NCI-H345 treated with DMSO at 0.1 percent for 48 hours (cell line): Measurements from ENCODE around the gene SAYSD1.
"Not testable (repeated sequence)": the region's sequence is repeated elsewhere in the genome, so short reads cannot be mapped to it uniquely, and the experiment has no call there.

ENCODE experiments used
- DNase-seq: peaks from one replicate; lab custom pipeline; 2025; ENCODE audit not compliant: unreplicated experiment; lab: John Stamatoyannopoulos, UW

SAYSD1 gene

GRCh38 chr6:39114704-39115599, at the start of gene SAYSD1:
Gene SAYSD1 (minus strand): TSS chr6:39115186. CDS start chr6:39115089, 97 bp downstream.
- peak; percentile 91 for DNase-seq

GRCh38 chr6:39157511-39157910, 42.5 kb upstream of the SAYSD1 start:
- no peak for DNase-seq

GRCh38 chr6:39156801-39157200, 41.8 kb upstream of the SAYSD1 start:
- DNase-seq = no peak

GRCh38 chr6:39154705-39155104, 39.7 kb upstream of the SAYSD1 start:
- DNase-seq = no peak

- DNase-seq = no peak
These were observed 38.9 kb upstream of the SAYSD1 start for GRCh38 chr6:39153766-39154397.

GRCh38 chr6:39152262-39152661, 37.3 kb upstream of the SAYSD1 start:
- no peak for DNase-seq

- no peak for DNase-seq
These were observed 36.2 kb upstream of the SAYSD1 start for GRCh38 chr6:39151211-39151610.

- DNase-seq = no peak
These were observed 29.6 kb upstream of the SAYSD1 start for GRCh38 chr6:39144481-39145173.

GRCh38 chr6:39143238-39143930, 28.4 kb upstream of the SAYSD1 start:
- no peak for DNase-seq

- DNase-seq = no peak
These were observed 25.7 kb upstream of the SAYSD1 start for GRCh38 chr6:39140556-39141167.

- no peak for DNase-seq
These were observed 22.3 kb upstream of the SAYSD1 start for GRCh38 chr6:39137245-39137644.

GRCh38 chr6:39136207-39136606, 21.2 kb upstream of the SAYSD1 start:
- not testable (repeated sequence) for DNase-seq

GRCh38 chr6:39134761-39135160, 19.8 kb upstream of the SAYSD1 start:
- not testable (repeated sequence) for DNase-seq

GRCh38 chr6:39130691-39131090, 15.7 kb upstream of the SAYSD1 start:
- no peak for DNase-seq

- DNase-seq = no peak
These were observed 13.8 kb upstream of the SAYSD1 start for GRCh38 chr6:39128832-39129231.

GRCh38 chr6:39128106-39128505, 13.1 kb upstream of the SAYSD1 start:
- no peak for DNase-seq

- DNase-seq = no peak
These were observed 9.1 kb upstream of the SAYSD1 start for GRCh38 chr6:39124114-39124513.

GRCh38 chr6:39118921-39119320, 3.9 kb upstream of the SAYSD1 start:
- DNase-seq = no peak

- DNase-seq = no peak
These were observed 640 bp downstream of the SAYSD1 start for GRCh38 chr6:39114388-39114703.

GRCh38 chr6:39113788-39114187, 1.2 kb downstream of the SAYSD1 start:
- no peak for DNase-seq

- no peak for DNase-seq
These were observed 3.7 kb downstream of the SAYSD1 start for GRCh38 chr6:39111280-39111679.
